Activated naive CD4-positive, alpha-beta T cell treated with anti-CD3 and anti-CD28 coated beads, Interleukin-2, amount 10 ng/mL, durations not matched to agents 7 days and 5 days (primary cell): ENCODE results near the gene EIF2B1.
A peak's percentile ranks its signal among the peaks of the same experiment; 100 is the strongest.

Source experiments
- CTCF ChIA-PET: fragments of 350-600 bp; sonication (Branson Sonifier 250); formaldehyde crosslinking; loops from one replicate; lab custom pipeline; 2021; ENCODE audit warnings: antibody characterized with exemption; lab: Charles Lee
- DNase-seq: peaks from one replicate; pipeline ENCODE4 v3.0.0-alpha.2; 2020
- H3K27ac Mint-ChIP-seq: one replicate; pipeline ENCODE4 v1.8.0; 2021; ENCODE audit warnings: mild to moderate bottlenecking, moderate library complexity, mixed read lengths
- H3K27me3 Mint-ChIP-seq: one replicate; pipeline ENCODE4 v1.8.0; 2021; ENCODE audit warnings: mild to moderate bottlenecking, mixed read lengths
- H3K36me3 Mint-ChIP-seq: one replicate; pipeline ENCODE4 v1.8.0; 2021; ENCODE audit warnings: mixed read lengths
- H3K4me1 Mint-ChIP-seq: one replicate; pipeline ENCODE4 v1.8.0; 2021; ENCODE audit warnings: mixed read lengths
- H3K4me3 Mint-ChIP-seq: one replicate; pipeline ENCODE4 v1.8.0; 2021; ENCODE audit warnings: mild to moderate bottlenecking, moderate library complexity, mixed read lengths
- H3K9me3 Mint-ChIP-seq: one replicate; pipeline ENCODE4 v1.8.0; 2021; ENCODE audit warnings: mixed read lengths

Gene EIF2B1

GRCh38 chr12:123633379-123634141 lies at the start of gene EIF2B1, which contains the start of gene GTF2H3:
Gene EIF2B1 (minus strand): TSS chr12:123633686. CDS start chr12:123633557, 129 bp downstream.
Gene GTF2H3 (plus strand): TSS chr12:123633829. CDS start chr12:123633860, 31 bp downstream.
- CTCF ChIA-PET = no interaction called here
- Mint-ChIP-seq H3K4me1 (peaks cover 39% of the 10 kb centered on the region), H3K9me3 (no peaks in the 10 kb centered on the region), H3K36me3 (peaks cover 26% of the 10 kb centered on the region), H3K4me3 (peak within 1 kb of the TSS; percentile 97), H3K27me3 (no peaks in the 10 kb centered on the region), H3K27ac (peak within 1 kb of the TSS; percentile 98)
- DNase-seq = peak; percentile 98

- CTCF ChIA-PET = no interaction called here
- DNase-seq = no peak
- no peaks in the 10 kb centered on the region for H3K9me3 Mint-ChIP-seq
- H3K27me3 Mint-ChIP-seq = no peaks in the 10 kb centered on the region
- no peak overlapping the region for H3K27ac Mint-ChIP-seq
- H3K4me3 Mint-ChIP-seq = no peak overlapping the region
- H3K4me1 Mint-ChIP-seq = peaks cover 3% of the 10 kb centered on the region
- peaks cover 4% of the 10 kb centered on the region for H3K36me3 Mint-ChIP-seq
These were observed 48.1 kb upstream of the EIF2B1 start for GRCh38 chr12:123681605-123682004.

GRCh38 chr12:123678981-123679380 lies 45.5 kb upstream of the EIF2B1 start:
- DNase-seq = no peak
- Mint-ChIP-seq H3K27ac (no peak overlapping the region), H3K4me1 (peaks cover 1% of the 10 kb centered on the region), H3K36me3 (peaks cover 5% of the 10 kb centered on the region), H3K27me3 (no peaks in the 10 kb centered on the region), H3K9me3 (no peaks in the 10 kb centered on the region), H3K4me3 (no peak overlapping the region)
- CTCF ChIA-PET = no interaction called here

- no peak overlapping the region for H3K27ac Mint-ChIP-seq
- no peak overlapping the region for H3K4me3 Mint-ChIP-seq
- H3K36me3 Mint-ChIP-seq = peaks cover 5% of the 10 kb centered on the region
- H3K27me3 Mint-ChIP-seq = no peaks in the 10 kb centered on the region
- CTCF ChIA-PET = no interaction called here
- no peak for DNase-seq
- peaks cover 5% of the 10 kb centered on the region for H3K4me1 Mint-ChIP-seq
- no peaks in the 10 kb centered on the region for H3K9me3 Mint-ChIP-seq
These were observed 43.3 kb upstream of the EIF2B1 start for GRCh38 chr12:123676616-123677320.

DNA sequence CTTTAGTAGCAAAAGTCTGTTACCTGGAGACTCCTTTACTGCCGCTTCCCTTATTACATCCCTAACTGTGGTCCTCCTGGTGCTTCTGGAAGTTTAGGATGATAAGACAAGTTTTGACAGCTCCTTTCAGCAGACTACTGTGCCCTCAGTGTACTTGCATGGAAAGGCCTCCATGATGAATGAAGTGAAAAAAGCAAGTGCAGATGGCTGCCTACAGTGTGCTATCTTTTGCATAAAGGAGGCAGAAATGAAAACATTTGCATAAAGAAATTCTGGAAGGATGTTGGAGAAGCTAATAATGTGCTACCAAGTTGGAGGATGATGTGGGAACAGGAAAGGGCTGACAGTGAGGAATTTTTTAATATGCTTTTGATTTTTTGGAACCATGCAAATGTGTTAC lies 42.0 kb upstream of the EIF2B1 start:
- CTCF ChIA-PET = no interaction called here
- Mint-ChIP-seq H3K27ac (no peak overlapping the region), H3K27me3 (no peaks in the 10 kb centered on the region), H3K4me3 (no peak overlapping the region), H3K9me3 (no peaks in the 10 kb centered on the region), H3K36me3 (peaks cover 3% of the 10 kb centered on the region), H3K4me1 (peaks cover 17% of the 10 kb centered on the region)
- DNase-seq = no peak

- Mint-ChIP-seq H3K36me3 (peaks cover 3% of the 10 kb centered on the region), H3K4me1 (peaks cover 17% of the 10 kb centered on the region), H3K4me3 (peak overlapping the region; percentile 82), H3K27me3 (no peaks in the 10 kb centered on the region), H3K9me3 (no peaks in the 10 kb centered on the region), H3K27ac (no peak overlapping the region)
- no peak for DNase-seq
- CTCF ChIA-PET = no interaction called here
These were observed 38.4 kb upstream of the EIF2B1 start for GRCh38 chr12:123671876-123672275.

DNA sequence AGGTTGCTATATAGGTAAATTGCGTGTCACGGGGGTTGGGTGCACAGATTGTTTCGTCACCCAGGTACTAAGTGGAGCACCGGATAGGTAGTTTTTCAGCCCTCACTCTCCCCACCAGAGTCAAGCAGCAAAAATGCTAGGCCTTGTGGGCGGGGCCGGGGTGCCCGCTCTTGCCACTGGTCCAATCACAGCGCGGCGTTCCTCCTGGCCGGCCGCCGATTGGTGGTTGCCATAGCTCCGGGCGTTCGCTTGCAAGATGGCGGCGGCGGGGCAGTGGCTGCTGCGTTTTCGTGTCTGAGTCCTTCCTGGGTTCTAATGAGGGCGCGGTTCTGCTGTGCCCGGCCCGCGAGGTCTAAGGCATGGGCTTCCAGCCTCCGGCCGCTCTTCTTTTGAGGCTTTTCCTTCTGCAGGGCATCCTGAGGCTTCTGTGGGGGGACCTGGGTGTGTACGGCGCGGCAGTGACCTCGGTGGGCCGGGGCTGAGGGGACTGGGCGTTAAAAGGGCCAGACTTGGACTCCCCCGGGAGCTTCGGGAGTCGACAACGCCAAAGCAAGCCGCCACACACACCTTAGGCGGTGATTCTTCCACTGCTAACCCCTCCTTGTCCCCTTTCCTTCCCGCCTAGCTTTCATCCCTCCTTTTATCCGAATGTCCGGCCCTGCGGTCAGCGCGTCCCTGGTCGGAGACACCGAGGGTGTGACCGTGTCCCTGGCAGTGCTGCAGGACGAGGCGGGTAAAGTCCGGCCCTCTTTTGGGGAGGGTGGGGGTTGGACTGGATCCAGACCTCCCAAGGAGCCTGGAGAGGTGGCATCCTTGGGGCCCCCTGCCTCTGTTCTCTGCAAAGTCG lies 37.6 kb upstream of the EIF2B1 start, which contains the start of gene TCTN2:
Gene TCTN2 (plus strand): TSS at position 232 of the 847 bp plus-strand sequence. CDS start 128 bp downstream, at position 360.
- peak; percentile 97 for DNase-seq
- Mint-ChIP-seq H3K4me3 (peak within 1 kb of the TSS; percentile 82), H3K36me3 (peaks cover 3% of the 10 kb centered on the region), H3K9me3 (no peaks in the 10 kb centered on the region), H3K4me1 (peaks cover 17% of the 10 kb centered on the region), H3K27ac (peak within 1 kb of the TSS; percentile 37), H3K27me3 (no peaks in the 10 kb centered on the region)
- CTCF ChIA-PET = no interaction called here

DNA sequence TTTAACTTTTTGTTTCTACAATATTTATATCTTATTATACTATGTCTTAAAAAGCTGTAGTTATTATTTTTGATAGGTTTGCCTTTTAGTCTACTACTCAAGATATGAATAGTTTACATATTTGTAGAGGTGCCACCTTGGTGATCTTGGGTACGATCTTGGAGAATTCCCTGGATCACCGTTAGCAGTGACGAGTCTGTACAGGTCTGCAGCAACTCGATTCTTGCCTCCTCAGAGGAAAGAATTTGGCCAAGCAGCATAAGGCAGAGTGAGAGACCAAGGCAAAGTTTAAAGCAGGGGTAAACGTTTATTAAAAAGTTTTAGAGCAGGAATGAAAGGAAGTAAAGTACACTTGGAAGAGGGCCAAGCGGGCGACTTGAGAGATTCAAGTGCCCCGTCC lies 34.3 kb upstream of the EIF2B1 start:
- no peaks in the 10 kb centered on the region for H3K9me3 Mint-ChIP-seq
- no peaks in the 10 kb centered on the region for H3K27me3 Mint-ChIP-seq
- no peak overlapping the region for H3K27ac Mint-ChIP-seq
- H3K4me1 Mint-ChIP-seq = peaks cover 17% of the 10 kb centered on the region
- CTCF ChIA-PET = no interaction called here
- DNase-seq = no peak
- no peak overlapping the region for H3K4me3 Mint-ChIP-seq
- peaks cover 4% of the 10 kb centered on the region for H3K36me3 Mint-ChIP-seq

GRCh38 chr12:123659996-123660727 lies 26.7 kb upstream of the EIF2B1 start:
- no peak overlapping the region for H3K4me3 Mint-ChIP-seq
- CTCF ChIA-PET = no interaction called here
- no peaks in the 10 kb centered on the region for H3K27me3 Mint-ChIP-seq
- DNase-seq = no peak
- H3K4me1 Mint-ChIP-seq = peaks cover 8% of the 10 kb centered on the region
- peak overlapping the region; percentile 67 for H3K27ac Mint-ChIP-seq
- peaks cover 28% of the 10 kb centered on the region for H3K36me3 Mint-ChIP-seq
- no peaks in the 10 kb centered on the region for H3K9me3 Mint-ChIP-seq

- no peak for DNase-seq
- Mint-ChIP-seq H3K27me3 (no peaks in the 10 kb centered on the region), H3K4me3 (no peak overlapping the region), H3K4me1 (peaks cover 8% of the 10 kb centered on the region), H3K27ac (no peak overlapping the region), H3K36me3 (peaks cover 31% of the 10 kb centered on the region), H3K9me3 (no peaks in the 10 kb centered on the region)
- CTCF ChIA-PET = interaction anchor here (1.5 kb wide), 1 partner anchor 56 kb away, joined by 3 read pairs; no protein-coding TSS in a partner anchor
These were observed 23.7 kb upstream of the EIF2B1 start for GRCh38 chr12:123657211-123657610.

GRCh38 chr12:123656392-123656791 lies 22.9 kb upstream of the EIF2B1 start:
- H3K27me3 Mint-ChIP-seq = no peaks in the 10 kb centered on the region
- CTCF ChIA-PET = interaction anchor here (1.5 kb wide), 1 partner anchor 57 kb away, joined by 3 read pairs; no protein-coding TSS in a partner anchor
- no peak overlapping the region for H3K4me3 Mint-ChIP-seq
- peaks cover 8% of the 10 kb centered on the region for H3K4me1 Mint-ChIP-seq
- peaks cover 36% of the 10 kb centered on the region for H3K36me3 Mint-ChIP-seq
- H3K27ac Mint-ChIP-seq = no peak overlapping the region
- no peaks in the 10 kb centered on the region for H3K9me3 Mint-ChIP-seq
- DNase-seq = no peak

- no peaks in the 10 kb centered on the region for H3K9me3 Mint-ChIP-seq
- no peak overlapping the region for H3K27ac Mint-ChIP-seq
- H3K4me1 Mint-ChIP-seq = peaks cover 8% of the 10 kb centered on the region
- H3K36me3 Mint-ChIP-seq = peaks cover 36% of the 10 kb centered on the region
- no peaks in the 10 kb centered on the region for H3K27me3 Mint-ChIP-seq
- DNase-seq = no peak
- CTCF ChIA-PET = interaction anchor here (1.0 to 1.5 kb wide), 2 partner anchors 18 to 58 kb away, joined by 3 read pairs; no protein-coding TSS in a partner anchor
- H3K4me3 Mint-ChIP-seq = no peak overlapping the region
These were observed 21.9 kb upstream of the EIF2B1 start for GRCh38 chr12:123655420-123655819.

DNA sequence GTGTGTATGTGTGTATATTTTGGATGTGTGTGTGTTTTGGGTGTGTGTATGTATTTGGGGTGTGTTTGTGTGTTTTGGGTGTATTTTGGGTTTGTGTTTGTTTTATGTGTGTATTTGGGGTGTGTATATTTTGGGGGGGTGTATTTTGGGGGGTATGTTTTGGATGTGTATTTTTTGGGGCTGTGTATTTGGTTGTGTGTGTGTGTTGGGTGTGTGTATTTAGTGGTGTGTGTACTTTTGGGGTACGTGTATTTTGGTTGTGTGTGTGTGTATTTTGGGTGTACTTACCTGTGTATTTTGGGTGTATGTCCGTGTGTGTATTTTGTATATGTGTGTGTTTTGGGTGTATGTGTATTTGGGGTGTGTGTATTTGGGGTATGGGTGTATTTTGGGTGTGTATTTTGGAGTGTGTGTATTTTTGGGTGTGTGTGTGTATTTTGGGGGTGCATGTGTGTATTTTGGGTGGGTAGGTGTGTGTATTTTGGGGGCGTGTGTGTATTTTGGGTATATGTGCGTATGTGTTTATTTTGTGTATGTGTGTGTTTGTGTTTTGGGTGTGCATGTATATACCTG lies 20.7 kb upstream of the EIF2B1 start:
- H3K27me3 Mint-ChIP-seq = no peaks in the 10 kb centered on the region
- CTCF ChIA-PET = no interaction called here
- no peak overlapping the region for H3K27ac Mint-ChIP-seq
- no peak for DNase-seq
- H3K36me3 Mint-ChIP-seq = peaks cover 28% of the 10 kb centered on the region
- H3K9me3 Mint-ChIP-seq = no peaks in the 10 kb centered on the region
- no peak overlapping the region for H3K4me3 Mint-ChIP-seq
- no peaks in the 10 kb centered on the region for H3K4me1 Mint-ChIP-seq
